SK-N-DZ (cell line): ENCODE results near the gene ANAPC2.
"Not testable (repeated sequence)": the region's sequence is repeated elsewhere in the genome, so short reads cannot be mapped to it uniquely, and the experiment has no call there.

Experiments used
- DNase-seq: peaks from one replicate; pipeline ENCODE4 v3.0.0-alpha.2; 2015; ENCODE audit warnings: low spot score

Gene ANAPC2

DNA sequence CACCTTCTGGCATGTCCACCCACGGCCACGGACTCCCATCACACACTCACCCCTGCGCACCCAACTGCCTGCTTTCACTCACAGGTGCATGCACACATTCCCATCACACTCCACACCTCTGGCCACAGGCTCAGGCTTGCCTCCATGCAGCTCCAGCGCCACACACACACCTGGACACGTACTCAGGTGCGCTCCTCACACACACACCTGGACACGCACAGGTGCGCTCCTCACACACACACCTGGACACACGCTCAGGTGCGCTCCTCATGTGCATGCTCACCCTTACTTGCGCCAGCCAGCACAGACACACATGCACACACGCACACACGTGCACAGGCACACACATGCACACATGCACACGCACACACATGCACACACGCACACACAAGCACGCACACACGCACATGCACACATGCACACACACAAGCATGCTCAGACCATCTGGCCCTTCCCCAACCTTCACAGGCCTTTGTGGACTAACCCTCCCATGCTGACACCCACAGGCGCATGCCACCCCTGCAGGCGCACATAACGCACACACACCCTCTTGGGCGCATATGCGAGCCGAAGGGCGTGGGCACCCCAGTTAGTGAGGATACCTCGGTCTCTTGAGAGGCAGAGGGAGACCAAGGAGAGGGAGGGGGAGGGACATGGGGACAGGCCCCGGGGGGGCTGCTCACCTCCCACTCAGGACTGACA is 41.1 kb downstream of the ANAPC2 start:
- DNase-seq: no peak

DNA sequence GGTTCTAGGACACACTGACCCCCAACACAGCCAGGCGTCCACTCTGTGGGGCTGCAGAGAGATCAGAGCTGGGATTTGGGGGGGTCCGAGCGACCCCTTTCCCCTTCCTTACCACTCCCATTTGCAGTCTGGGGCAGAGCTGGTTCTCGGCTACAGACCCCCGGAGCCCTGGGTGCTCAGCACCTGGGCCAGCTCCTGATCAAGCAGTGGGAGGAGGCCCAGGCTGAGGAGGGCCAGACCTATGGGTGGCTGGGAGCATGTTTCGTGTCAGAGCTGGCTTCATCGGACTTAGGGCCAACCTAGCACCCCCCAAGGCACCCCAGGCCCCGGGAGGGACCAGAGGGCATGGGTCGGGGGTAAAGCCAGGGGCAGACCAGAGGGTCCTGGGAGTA is 41.8 kb downstream of the ANAPC2 start:
- no peak for DNase-seq

DNA sequence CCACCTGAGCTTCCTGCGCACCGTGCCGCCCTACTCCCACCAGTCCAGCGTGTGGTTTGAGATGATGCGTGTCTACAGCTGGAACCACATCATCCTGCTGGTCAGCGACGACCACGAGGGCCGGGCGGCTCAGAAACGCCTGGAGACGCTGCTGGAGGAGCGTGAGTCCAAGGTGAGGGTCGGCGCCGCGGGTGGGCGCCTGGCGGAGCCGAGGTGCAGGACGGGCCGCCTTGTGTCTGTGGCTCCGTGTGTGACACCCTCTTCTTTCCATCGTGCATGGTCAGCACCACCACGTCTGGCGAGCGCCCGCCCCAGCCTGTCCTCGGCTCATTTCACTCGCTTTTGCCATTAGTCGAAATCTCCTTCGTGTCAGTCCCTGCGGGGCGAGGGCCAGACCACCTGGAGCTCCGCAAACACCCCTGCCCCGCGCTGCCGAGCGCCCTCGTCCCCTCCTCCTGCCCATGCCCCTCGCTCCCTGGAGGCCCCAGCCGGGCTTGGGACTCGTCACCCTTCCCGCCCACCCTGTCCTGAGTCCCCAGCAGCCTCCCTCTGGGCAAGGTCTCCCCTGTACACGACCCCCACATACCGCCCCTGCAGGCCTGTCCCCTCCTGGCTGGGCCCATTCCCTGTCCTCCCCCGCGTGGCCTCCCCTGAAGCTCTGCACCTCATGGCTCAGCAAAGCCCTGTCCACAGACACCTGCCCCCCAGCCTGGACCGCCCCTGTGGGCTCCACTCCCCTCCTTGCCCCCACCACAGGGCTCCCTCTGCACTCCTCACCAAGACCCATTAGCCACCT is 42.4 kb downstream of the ANAPC2 start:
- no peak for DNase-seq

DNA sequence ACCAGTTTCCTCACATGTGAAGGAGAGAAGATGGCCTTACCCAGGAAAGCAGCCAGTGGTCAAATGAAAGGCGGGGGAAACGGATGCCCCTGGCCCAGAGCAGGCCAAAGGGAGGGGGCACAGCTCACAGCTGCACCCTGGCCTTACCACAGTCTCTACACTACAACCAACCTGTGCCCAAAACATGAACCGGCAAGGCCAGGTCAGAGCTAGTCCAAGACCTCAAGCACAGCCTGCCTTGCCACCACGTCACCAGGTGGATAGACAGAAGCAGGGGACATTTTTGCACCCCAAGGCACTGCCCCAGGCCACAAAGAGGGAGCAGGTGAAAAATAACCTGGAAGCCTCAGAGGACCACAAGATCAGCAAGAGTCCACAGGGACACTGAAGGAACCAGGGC is 44.9 kb downstream of the ANAPC2 start:
- DNase-seq: no peak

DNA sequence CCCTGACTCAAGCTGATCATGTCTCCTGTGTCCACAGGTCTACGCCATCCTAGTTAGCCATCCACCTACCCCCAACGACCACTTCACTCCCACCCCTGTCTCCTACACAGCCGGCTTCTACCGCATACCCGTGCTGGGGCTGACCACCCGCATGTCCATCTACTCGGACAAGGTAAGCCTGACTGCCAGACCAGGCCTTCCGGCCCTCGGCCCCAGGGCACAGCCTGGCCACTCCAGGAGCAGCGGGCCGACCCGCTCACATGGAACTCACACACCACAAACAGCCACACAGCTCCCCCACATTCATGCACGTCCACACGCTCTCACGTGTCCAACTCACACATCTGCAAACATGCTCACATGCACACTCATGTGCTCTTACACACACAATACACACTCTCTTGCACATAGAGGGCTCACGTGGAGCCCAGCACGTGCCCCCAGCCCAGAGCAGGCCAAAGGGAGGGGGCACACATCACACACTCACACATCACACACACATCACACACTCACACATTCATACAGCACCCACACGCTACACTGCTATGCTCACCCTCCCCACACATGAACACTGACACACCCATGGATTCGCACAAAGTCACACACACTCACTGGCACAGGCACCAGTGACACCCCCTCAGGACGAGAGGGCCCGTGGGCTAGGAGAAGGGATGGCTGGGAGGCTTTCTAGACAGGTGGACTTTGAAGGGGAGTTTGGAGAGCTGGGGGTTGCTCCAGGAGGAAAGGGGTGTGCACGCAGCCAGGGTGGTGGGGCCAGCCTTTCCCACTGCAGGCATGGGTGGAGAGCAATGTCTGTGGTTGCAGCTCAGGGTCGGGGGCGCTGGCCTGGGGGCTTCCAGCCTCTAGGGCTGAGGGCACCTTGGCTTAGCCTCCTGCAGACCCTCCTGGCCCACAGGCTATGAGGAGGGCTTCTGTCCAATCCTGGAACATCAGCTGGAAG is 46.1 kb downstream of the ANAPC2 start:
- no peak for DNase-seq

DNA sequence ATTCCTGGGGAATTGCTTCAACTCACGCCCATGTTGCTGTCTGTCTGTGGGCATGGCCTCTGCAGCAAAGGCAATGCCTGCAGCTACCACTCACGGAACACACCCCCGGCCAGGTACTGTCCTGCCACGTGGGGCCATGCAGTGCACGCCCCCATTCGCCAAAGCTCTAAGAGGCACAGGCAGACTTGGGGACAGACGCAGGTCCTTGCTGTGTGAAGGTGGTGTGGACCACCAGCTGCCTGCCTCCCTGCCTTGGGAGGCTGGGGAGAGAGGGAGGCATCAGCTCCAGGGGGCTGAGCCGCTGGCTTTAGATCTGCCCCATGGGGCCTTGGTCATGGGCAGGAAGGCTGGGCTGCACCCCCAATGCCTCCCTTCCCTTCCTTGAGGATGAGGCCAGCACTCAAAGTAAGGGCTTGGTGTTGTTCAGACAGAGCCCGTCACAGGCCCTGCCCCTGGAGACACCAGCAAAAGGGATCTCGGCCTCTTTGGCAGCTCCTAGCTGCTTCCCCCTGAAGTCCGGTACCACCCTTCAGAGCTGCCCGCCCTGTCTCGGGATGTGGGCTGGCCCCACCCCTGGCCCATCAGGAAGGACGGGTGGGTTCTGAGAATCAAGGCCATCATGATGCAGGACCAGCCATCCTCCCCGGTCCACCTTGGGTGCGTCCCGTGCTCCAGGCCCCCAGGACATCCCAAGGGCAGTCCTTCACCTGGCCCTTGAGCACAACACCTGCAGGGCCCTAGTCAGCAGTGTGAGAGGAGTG is 47.1 kb downstream of the ANAPC2 start:
- DNase-seq: no peak

DNA sequence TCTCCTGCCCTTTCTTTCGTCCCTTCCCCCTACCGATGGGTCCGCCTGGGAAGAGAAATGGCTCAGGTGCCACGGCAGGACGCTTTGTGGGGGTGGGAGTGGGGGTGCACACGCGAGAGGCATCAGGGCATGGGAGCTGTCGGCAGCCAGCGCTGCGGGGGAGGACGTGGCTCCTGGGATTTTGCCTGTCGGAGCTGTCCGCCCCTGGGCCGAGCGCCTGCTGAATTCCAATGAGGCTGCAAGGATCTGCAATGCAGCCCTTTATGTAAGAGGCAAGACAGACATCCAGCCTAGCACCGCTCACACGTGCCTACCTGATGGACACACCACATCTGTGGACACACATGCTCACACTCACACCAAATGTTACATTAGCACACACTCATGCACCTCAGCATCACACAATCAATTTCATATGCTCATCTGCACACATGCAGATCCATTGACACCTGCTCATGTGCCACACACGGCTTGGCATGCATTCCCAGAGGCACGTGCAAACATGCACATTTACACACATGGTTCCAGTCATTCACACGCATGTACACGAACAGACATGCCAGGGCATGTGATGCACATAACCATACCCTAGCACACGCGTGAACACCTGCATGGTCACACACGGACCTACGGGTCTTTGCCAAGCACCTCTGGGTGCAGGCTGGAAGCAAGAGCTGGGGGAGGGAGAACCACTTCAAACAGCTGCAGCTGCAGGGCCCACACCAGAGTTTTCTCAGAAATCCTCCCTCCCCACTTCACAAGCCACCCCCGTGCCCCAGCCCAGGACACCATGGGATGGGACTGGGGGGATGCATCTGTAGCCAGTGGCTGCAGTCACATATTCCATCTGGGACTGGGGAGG is 48.0 kb downstream of the ANAPC2 start:
- no peak for DNase-seq

DNA sequence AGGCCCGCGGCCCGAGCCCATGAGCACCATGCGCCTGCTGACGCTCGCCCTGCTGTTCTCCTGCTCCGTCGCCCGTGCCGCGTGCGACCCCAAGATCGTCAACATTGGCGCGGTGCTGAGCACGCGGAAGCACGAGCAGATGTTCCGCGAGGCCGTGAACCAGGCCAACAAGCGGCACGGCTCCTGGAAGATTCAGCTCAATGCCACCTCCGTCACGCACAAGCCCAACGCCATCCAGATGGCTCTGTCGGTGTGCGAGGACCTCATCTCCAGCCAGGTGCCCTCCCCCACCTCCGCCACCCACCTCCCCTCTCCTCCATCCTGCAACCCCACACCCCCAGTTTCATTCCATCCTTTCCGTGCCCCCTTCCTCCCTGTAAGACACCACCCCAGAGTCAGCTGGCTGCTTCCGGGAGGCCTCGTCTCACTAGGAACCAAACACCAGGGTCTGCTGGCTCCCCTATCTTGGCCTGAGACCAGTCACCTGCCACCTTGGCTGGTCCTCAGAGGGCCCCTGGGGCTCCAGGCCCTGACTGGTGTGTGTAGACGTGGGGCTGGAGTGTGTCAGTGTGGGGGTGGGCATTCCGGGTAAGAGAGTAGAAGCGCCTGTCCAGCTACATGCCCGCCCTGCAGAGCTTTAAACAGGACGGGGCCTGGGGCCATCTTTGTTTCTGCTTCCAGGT is 48.8 kb downstream of the ANAPC2 start:
- DNase-seq: no peak

DNA sequence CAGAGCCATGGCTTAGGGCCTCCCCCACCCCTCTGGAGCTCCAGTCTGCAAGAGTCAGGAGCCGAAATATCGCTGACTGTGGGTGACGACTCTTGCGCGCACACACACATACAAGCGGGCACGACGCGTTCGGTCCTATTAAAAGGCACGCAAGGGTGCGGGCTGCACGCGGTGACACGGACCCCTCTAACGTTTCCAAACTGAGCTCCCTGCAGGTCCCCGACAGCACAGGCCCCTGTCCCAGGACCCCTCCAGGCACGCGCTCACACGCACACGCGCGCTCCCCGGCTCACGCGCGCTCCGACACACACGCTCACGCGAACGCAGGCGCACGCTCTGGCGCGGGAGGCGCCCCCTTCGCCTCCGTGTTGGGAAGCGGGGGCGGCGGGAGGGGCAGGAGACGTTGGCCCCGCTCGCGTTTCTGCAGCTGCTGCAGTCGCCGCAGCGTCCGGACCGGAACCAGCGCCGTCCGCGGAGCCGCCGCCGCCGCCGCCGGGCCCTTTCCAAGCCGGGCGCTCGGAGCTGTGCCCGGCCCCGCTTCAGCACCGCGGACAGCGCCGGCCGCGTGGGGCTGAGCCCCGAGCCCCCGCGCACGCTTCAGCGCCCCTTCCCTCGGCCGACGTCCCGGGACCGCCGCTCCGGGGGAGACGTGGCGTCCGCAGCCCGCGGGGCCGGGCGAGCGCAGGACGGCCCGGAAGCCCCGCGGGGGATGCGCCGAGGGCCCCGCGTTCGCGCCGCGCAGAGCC is 49.5 kb downstream of the ANAPC2 start, which contains the start of gene GRIN1:
TSS of gene GRIN1 (plus strand) at position 433 of the 746 bp plus-strand sequence. CDS start 333 bp downstream, outside the sequence.
- no peak for DNase-seq

DNA sequence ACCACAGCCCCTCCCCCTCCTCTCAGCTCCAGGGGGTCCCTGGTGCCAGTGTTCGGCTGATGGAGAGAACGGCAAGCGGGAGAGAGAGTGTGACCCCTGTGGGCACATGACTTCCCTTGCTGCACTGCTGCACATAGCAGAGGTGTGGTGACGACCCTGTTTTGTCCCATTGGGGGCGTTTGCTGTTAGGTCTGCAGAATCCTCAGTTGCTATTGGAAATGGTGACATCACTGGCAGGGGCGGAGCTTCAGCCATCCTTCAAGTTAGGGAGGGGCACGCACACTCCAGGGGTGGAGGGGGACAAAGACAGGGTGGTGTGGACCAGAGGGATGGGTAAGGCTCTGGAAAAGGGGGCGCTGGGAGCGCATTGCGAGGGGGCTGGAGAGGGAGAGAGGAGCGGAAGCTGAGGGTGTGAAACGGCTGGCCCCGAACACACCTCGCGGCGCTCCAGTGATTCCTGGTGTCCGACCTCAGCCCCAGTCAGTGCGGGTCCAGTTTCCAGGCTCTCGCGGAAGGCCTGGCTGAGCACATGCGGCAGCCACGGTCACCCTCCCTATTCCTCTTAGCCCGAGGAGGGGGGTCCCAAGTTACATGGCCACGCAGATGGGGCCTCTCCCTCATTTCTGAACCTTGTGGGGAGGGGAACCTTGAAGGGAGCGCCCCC is 50.2 kb downstream of the ANAPC2 start:
- peak; percentile 81 for DNase-seq

DNA sequence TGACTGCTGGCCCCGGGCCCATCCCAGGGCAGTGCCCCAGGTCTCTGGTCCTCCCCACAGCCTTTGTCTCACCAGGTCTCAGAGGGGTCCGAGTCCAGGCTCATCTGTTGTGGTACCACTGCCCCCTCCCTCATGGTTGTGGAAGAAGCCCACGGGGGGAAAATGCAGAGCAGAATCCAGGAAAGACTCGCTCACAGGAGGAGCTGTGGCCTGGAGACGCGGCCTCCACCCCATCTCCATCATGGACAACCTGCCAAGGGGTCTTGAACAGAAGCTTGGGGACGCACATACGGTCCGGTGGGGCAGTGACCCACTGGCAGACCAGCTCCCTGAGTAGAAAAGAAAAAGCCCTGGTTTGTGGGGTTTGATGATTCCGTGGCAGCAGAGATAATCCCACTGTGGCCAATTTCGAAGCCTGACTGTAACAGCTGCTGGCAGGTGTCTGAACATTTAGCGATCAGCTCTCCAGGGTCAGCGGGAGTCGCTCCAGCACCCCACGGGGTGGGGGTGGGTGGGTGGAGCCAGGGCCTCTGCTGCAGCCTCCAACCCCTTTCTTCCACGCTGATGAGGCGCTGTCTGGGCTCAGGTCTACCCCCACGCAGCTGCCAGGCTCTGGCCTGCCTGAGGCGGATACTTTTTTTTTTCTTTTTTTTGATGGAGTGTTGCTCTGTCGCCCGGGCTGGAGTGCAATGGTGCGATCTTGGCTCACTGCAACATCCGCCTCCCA is 51.3 kb downstream of the ANAPC2 start:
- no peak for DNase-seq

DNA sequence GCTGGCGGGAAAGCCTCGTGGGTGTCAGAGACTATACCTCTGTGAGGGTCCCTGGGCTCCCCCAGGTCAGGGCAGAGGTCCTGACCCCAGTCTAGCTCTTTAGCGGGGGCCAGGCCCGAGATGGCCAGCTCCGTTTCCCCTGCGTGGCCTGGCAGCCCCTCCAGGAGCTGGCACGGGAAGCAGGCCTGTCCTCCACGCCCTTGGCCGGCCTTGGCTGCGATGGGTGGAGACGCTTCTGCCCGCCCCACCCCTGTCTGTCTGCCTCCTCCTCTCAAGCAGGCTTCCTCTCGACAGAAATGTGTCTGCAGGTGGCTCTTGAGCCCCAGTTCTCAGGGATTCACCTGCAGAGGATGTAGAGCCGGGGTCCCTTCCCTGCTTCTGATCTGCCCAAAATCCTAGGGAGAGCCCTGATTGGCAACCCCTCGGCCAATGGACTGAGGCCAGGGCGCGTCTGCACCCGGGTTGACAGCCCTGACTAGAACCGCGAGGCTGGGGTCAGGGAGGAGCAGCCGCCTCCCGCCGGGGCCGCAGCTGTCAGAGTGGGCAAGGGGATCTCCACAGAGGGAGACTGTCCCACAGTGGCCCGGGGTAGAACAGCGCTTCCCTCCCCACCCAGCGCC is 52.0 kb downstream of the ANAPC2 start:
- no peak for DNase-seq

DNA sequence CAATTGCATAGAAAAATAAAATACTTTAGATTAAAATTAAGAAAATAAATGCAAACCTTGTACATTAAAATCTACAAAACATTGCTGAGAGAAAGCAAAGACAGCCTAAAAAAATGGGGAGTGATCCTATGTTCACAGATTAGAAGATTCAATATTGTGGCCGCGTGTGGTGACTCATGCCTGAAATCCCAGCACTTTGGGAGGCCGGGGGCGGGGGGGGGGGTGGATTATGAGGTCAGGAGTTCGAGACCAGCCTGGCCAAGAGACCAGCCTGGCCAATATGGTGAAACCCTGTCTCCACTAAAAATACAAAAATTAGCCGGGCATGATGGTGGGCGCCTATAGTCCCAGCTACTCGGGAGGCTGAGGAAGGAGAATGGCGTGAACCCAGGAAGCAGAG is 53.2 kb downstream of the ANAPC2 start:
- DNase-seq: not testable (repeated sequence)

DNA sequence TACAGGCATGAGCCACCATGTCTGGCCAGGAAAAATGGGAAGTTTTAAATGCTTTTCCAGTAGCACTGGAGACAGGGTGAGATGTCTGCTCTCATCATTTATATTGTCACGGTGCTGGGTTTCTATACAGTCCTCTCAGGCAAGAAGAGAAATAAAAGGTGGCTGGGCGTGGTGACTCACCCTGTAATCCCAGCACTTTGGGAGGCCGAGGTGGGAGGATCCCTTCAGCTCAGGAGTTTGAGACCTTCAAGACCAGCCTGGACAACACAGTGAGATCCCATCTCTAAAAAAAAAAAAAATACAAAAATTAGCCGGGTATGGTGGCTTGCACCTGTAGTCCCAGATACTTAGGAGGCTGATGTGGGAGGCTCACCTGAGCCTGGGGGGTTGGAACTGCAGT is 54.2 kb downstream of the ANAPC2 start:
- DNase-seq: no peak

DNA sequence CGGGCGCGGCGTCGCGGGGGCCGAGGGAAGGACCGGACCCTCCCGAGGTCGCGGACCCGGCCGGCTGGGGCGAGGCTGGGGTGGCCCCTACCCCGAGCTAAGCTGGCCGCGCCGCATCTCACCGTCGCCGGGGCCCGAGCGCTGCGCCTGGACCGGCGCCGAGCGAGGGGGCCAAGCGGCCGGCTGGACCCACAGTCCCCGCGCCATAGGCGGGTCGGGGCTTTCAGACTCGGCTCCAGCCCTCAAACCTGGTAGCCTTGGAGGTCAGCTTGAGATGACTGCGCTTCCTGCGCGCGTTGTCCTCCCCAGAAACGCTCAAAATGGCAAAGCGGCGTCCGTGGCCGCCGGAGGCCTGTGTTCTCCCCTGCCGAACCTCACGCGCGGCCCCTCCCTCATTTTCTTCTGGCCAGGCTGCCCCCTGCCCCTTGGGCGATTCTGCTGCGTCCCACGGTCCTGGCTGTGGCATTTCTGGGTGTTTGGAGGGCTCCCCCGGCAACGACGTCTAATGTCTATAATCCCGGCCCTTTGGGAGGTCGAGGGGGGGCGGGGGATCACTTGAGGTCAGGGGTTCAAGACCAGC is 58.1 kb downstream of the ANAPC2 start:
- DNase-seq: no peak

DNA sequence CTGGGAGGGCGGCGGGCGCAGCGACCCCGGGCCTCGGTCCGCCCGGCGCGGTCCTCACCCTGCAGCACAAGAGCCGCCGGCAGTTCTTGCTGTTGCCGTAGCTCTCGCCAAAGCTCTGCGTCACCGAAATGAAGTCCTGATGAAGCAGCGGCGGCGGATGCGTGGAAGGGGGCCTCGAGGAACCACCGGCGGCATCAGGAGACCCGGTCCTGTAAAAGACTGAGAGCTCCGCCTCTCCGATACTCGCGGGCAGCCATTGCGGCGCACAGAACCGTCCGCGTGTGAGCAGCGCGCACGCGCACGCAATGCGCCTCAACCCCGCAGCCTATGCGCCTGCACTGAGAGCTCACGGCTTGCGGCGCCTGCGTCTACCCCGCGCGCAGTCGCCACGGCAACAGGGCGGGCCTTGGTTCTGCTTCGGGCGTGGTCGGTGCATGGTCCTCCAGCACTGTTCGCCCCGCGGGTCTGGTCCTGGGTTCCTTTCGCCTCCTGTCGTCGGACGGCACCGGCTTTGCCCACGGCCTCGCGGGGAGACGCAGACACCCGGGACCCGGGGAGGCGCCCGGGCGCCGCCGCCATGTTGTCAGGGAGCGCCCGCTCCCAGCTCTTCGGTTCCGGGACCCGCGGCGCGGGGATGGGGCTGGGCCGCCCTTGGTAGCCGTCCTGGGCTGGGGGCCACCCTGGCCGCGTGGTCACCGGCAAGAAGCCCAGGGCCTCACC is 58.7 kb downstream of the ANAPC2 start:
- peak; percentile 90 for DNase-seq
